Nephron (organoid): Measurements from ENCODE around the gene SEM1.
"Not testable (repeated sequence)": the region's sequence is repeated elsewhere in the genome, so short reads cannot be mapped to it uniquely, and the experiment has no call there.

Source experiments
- H3K27ac Mint-ChIP-seq, 3 experiments: 2 replicates each; pipeline ENCODE4 v1.8.0; 2020; ENCODE audit warnings: mixed read lengths in 3 of 3, mild to moderate bottlenecking in 2 of 3, moderate library complexity in 1 of 3
- H3K27me3 Mint-ChIP-seq: 2 replicates; pipeline ENCODE4 v1.8.0; 2021; ENCODE audit warnings: low read depth, mild to moderate bottlenecking, moderate library complexity, mixed read lengths
- H3K36me3 Mint-ChIP-seq: 2 replicates; pipeline ENCODE4 v1.8.0; 2020; ENCODE audit warnings: low read depth, mixed read lengths
- H3K4me1 Mint-ChIP-seq: 2 replicates; pipeline ENCODE4 v1.8.0; 2020; ENCODE audit warnings: mixed read lengths
- H3K4me3 Mint-ChIP-seq, 3 experiments: 2 replicates each; pipeline ENCODE4 v1.8.0; 2020; ENCODE audit warnings: mild to moderate bottlenecking in 3 of 3, mixed read lengths in 3 of 3, moderate library complexity in 2 of 3
- H3K9me3 Mint-ChIP-seq: 2 replicates; pipeline ENCODE4 v1.8.0; 2020; ENCODE audit warnings: mixed read lengths
- CTCF ChIP-seq, 3 experiments: fragments of 200-600 bp; sonication (generic); IDR thresholded peaks; one replicate each; pipeline ENCODE4 v1.5.0; 2021; ENCODE audit warnings: antibody characterized with exemption in 3 of 3; ENCODE audit not compliant: unreplicated experiment in 3 of 3

The SEM1 gene

GRCh38 chr7:96709381-96710228 is at the start of gene SEM1:
SEM1 (minus strand) TSS chr7:96709846; CDS start chr7:96709763, 83 bp downstream.
- peaks cover 19% of the 10 kb centered on the region for H3K9me3 Mint-ChIP-seq
- no peak for TF ChIP-seq CTCF (IDR thresholded peaks at IDR 0.05; ENCODE audit: unreplicated experiment in 3 of 3)

GRCh38 chr7:96757880-96758279 is 48.2 kb upstream of the SEM1 start:
- peaks cover 21% of the 10 kb centered on the region for H3K9me3 Mint-ChIP-seq
- not testable (repeated sequence) for H3K4me1 Mint-ChIP-seq, H3K4me3 Mint-ChIP-seq, H3K27me3 Mint-ChIP-seq, H3K36me3 Mint-ChIP-seq, H3K27ac Mint-ChIP-seq

More at GRCh38 chr7:96709381-96710228, at the start of gene SEM1:
- peaks cover 5% of the 10 kb centered on the region for H3K27me3 Mint-ChIP-seq
- H3K4me1 Mint-ChIP-seq = peaks cover 16% of the 10 kb centered on the region
- H3K27ac Mint-ChIP-seq = peak within 1 kb of the TSS; percentile 95 to 98 (median 97)
- peak within 1 kb of the TSS; percentile 93 to 99 (median 98) for H3K4me3 Mint-ChIP-seq
- peaks cover 20% of the 10 kb centered on the region for H3K36me3 Mint-ChIP-seq

- Mint-ChIP-seq H3K9me3 (peaks cover 5% of the 10 kb centered on the region), H3K4me3 (no peak overlapping the region), H3K4me1 (no peaks in the 10 kb centered on the region), H3K27me3 (no peaks in the 10 kb centered on the region), H3K27ac (no peak overlapping the region), H3K36me3 (no peaks in the 10 kb centered on the region)
- no peak for TF ChIP-seq CTCF (IDR thresholded peaks at IDR 0.05; ENCODE audit: unreplicated experiment in 3 of 3)
Measured at GRCh38 chr7:96747418-96747940, 37.8 kb upstream of the SEM1 start.

- Mint-ChIP-seq H3K36me3 (no peaks in the 10 kb centered on the region), H3K4me3 (no peak overlapping the region), H3K9me3 (no peaks in the 10 kb centered on the region), H3K27ac (no peak overlapping the region), H3K4me1 (no peaks in the 10 kb centered on the region), H3K27me3 (no peaks in the 10 kb centered on the region)
- TF ChIP-seq CTCF (IDR thresholded peaks at IDR 0.05; ENCODE audit: unreplicated experiment in 3 of 3) = no peak
Measured at GRCh38 chr7:96740130-96740529, 30.5 kb upstream of the SEM1 start.

GRCh38 chr7:96739609-96740008 is 30.0 kb upstream of the SEM1 start:
- H3K4me1 Mint-ChIP-seq = no peaks in the 10 kb centered on the region
- no peaks in the 10 kb centered on the region for H3K9me3 Mint-ChIP-seq
- no peak overlapping the region for H3K27ac Mint-ChIP-seq
- no peaks in the 10 kb centered on the region for H3K36me3 Mint-ChIP-seq
- H3K27me3 Mint-ChIP-seq = no peaks in the 10 kb centered on the region
- TF ChIP-seq CTCF (IDR thresholded peaks at IDR 0.05; ENCODE audit: unreplicated experiment in 3 of 3) = no peak
- H3K4me3 Mint-ChIP-seq = no peak overlapping the region

GRCh38 chr7:96739167-96739566 is 29.5 kb upstream of the SEM1 start:
- Mint-ChIP-seq H3K27ac (no peak overlapping the region), H3K4me3 (no peak overlapping the region), H3K36me3 (no peaks in the 10 kb centered on the region), H3K4me1 (no peaks in the 10 kb centered on the region), H3K9me3 (no peaks in the 10 kb centered on the region), H3K27me3 (no peaks in the 10 kb centered on the region)
- no peak for TF ChIP-seq CTCF (IDR thresholded peaks at IDR 0.05; ENCODE audit: unreplicated experiment in 3 of 3)
